Measurements from ENCODE around the gene ZNF764.
"Not testable (repeated sequence)": the region's sequence is repeated elsewhere in the genome, so short reads cannot be mapped to it uniquely, and the experiment has no call there.

Gene ZNF764

GRCh38 chr16:30557957-30558788, at the start of gene ZNF764:
TSS of gene ZNF764 (minus strand) at chr16:30558374. CDS start at chr16:30558182, 192 bp downstream.
- peak; percentile 98 to 99 for DNase-seq
- TF ChIP-seq GATA1 (IDR thresholded peaks at IDR 0.05; ENCODE audit: low read depth, low read length) (no peak), POLR2A (IDR thresholded peaks at IDR 0.05; ENCODE audit: low read length) (peak; percentile 58)

GRCh38 chr16:30606004-30606403, 47.8 kb upstream of the ZNF764 start:
- TF ChIP-seq POLR2A (IDR thresholded peaks at IDR 0.05; ENCODE audit: low read length) = no peak
- no peak for TF ChIP-seq GATA1 (IDR thresholded peaks at IDR 0.05; ENCODE audit: low read depth, low read length)

GRCh38 chr16:30605158-30605557, 47.0 kb upstream of the ZNF764 start:
- DNase-seq = no peak
- TF ChIP-seq POLR2A (IDR thresholded peaks at IDR 0.05; ENCODE audit: low read length) (no peak), GATA1 (IDR thresholded peaks at IDR 0.05; ENCODE audit: low read depth, low read length) (no peak)

More at GRCh38 chr16:30606004-30606403, 47.8 kb upstream of the ZNF764 start:
- no peak for DNase-seq

GRCh38 chr16:30604316-30604947, 46.3 kb upstream of the ZNF764 start:
- TF ChIP-seq POLR2A (IDR thresholded peaks at IDR 0.05; ENCODE audit: low read length) (no peak), GATA1 (IDR thresholded peaks at IDR 0.05; ENCODE audit: low read depth, low read length) (no peak)
- no peak for DNase-seq

- TF ChIP-seq POLR2A (IDR thresholded peaks at IDR 0.05; ENCODE audit: low read length) (no peak), GATA1 (IDR thresholded peaks at IDR 0.05; ENCODE audit: low read depth, low read length) (no peak)
These were observed 45.8 kb upstream of the ZNF764 start for GRCh38 chr16:30603945-30604315.

GRCh38 chr16:30602616-30603277, 44.6 kb upstream of the ZNF764 start:
- no peak for DNase-seq

More at GRCh38 chr16:30603945-30604315, 45.8 kb upstream of the ZNF764 start:
- no peak for DNase-seq

GRCh38 chr16:30601966-30602365, 43.8 kb upstream of the ZNF764 start:
- DNase-seq = no peak
- no peak for TF ChIP-seq GATA1 (IDR thresholded peaks at IDR 0.05; ENCODE audit: low read depth, low read length)
- no peak for TF ChIP-seq POLR2A (IDR thresholded peaks at IDR 0.05; ENCODE audit: low read length)

More at GRCh38 chr16:30602616-30603277, 44.6 kb upstream of the ZNF764 start:
- peak; percentile 11 for TF ChIP-seq POLR2A (IDR thresholded peaks at IDR 0.05; ENCODE audit: low read length)
- TF ChIP-seq GATA1 (IDR thresholded peaks at IDR 0.05; ENCODE audit: low read depth, low read length) = no peak

- no peak for DNase-seq
- TF ChIP-seq POLR2A (IDR thresholded peaks at IDR 0.05; ENCODE audit: low read length) (no peak), GATA1 (IDR thresholded peaks at IDR 0.05; ENCODE audit: low read depth, low read length) (no peak)
These were observed 42.8 kb upstream of the ZNF764 start for GRCh38 chr16:30600929-30601328.

- no peak for DNase-seq
These were observed 42.0 kb upstream of the ZNF764 start for GRCh38 chr16:30600215-30600614.

GRCh38 chr16:30592871-30593270, 34.7 kb upstream of the ZNF764 start:
- TF ChIP-seq GATA1 (IDR thresholded peaks at IDR 0.05; ENCODE audit: low read depth, low read length) = no peak
- no peak for TF ChIP-seq POLR2A (IDR thresholded peaks at IDR 0.05; ENCODE audit: low read length)
- no peak for DNase-seq

More at GRCh38 chr16:30600215-30600614, 42.0 kb upstream of the ZNF764 start:
- TF ChIP-seq GATA1 (IDR thresholded peaks at IDR 0.05; ENCODE audit: low read depth, low read length) (no peak), POLR2A (IDR thresholded peaks at IDR 0.05; ENCODE audit: low read length) (no peak)

GRCh38 chr16:30590869-30591268, 32.7 kb upstream of the ZNF764 start:
- DNase-seq = not testable (repeated sequence)

GRCh38 chr16:30589582-30589981, 31.4 kb upstream of the ZNF764 start:
- DNase-seq = not testable (repeated sequence)

- no peak for DNase-seq
- TF ChIP-seq POLR2A (IDR thresholded peaks at IDR 0.05; ENCODE audit: low read length) (no peak), GATA1 (IDR thresholded peaks at IDR 0.05; ENCODE audit: low read depth, low read length) (no peak)
These were observed 30.5 kb upstream of the ZNF764 start for GRCh38 chr16:30588651-30589050.

- TF ChIP-seq GATA1 (IDR thresholded peaks at IDR 0.05; ENCODE audit: low read depth, low read length) (no peak), POLR2A (IDR thresholded peaks at IDR 0.05; ENCODE audit: low read length) (peak; percentile 76)
- DNase-seq = peak; percentile 97 to 98
These were observed 27.4 kb upstream of the ZNF764 start, which contains the start of gene ZNF785 for GRCh38 chr16:30585400-30586191. TSS of gene ZNF785 (minus strand) at chr16:30585697. CDS start at chr16:30585611, 86 bp downstream.

Data from erythroblast (primary cell).